ENCODE measurements around the gene PGAM5.
"Not testable (repeated sequence)": the region's sequence is repeated elsewhere in the genome, so short reads cannot be mapped to it uniquely, and the experiment has no call there.

The PGAM5 gene

DNA sequence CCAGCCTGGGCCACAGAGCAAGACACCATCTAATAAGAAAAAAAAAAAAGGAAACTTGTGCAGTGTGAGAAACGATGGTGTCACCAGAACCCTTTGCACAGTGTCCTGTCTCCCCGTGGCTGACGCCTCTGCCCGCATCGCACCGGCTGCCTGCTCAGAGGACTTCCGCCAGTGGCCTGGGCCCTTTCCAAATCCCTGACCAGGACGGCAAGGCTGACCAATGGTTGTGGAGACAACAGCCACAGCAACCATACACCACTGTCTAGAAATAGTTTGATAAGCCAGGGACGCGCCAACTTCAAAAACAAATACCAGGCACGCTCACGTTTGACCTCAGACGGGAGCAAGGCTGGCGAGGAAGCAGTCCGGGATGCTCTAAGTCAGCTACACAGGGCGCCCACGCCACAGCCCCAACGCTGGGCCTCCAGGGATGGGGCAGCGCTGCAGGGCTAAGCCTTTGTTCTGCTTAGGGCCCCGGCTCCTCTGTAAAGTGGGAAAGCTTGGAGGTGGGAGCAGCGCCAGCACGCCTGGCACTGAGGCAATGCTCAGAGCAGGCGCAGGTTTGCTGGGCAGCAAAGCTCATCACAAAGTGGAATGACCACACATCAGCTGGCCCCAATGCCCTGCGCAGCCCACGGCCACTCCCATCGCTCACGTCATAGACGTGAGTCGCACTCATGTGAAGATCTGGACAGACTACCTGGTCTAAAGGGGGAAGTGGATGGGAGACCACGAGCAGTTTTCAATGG, 12.5 kb downstream of the PGAM5 start:
- no peak for DNase-seq

DNA sequence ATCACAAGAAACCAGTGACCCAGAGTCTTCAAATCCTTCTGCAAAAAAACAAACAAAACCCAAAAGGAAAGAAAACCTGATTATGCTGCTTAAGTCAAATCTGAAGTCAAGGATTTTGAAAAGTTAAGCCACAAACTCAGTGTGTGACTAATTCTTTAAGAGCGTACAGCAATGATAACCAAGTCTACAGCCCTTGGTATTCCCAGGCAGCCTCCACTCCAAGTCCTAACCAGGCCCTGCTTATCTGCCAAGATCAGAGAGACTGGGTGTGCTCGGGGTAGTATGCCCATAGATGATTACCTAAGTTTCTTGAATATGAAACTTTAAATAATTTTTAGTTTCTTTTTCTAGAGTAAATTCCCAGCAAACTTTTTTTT, 13.1 kb downstream of the PGAM5 start:
- no peak for DNase-seq

GRCh38 chr12:132724506-132725241, 14.0 kb downstream of the PGAM5 start:
- DNase-seq = no peak

- DNase-seq = no peak
These were observed 15.7 kb downstream of the PGAM5 start for GRCh38 chr12:132726386-132726785.

DNA sequence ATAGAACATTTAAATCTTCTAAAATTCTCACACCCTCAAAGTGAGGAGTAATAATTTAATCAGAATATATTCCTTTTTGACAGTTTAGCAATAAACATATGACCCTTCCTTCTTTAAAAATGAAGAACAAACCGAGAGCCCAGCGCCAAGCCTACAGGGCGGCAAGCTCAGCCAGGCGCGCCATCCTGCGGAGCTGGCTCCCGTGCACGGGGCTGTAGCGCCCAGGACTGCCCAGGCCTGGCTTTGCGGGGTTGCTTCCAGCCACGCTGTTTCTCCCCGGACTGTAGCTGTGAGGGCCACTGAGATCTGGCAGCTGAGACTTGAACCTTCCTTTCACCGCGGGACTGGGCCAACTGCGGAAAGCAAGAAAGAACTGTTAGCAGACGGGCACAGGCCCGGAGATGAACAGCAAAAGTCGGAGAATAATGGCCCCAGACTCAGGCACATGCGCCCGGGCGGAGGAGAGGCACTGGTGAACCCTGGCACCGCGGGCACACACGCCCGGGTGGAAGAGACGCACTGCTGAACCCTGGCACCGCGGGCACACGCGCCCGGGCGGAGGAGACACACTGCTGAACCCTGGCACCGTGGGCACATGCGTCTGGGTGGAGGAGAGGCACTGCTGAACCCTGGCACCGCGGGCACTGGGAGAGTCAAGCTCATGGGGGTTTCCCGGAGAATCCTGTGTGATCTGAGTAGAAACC, 16.6 kb downstream of the PGAM5 start:
- DNase-seq = no peak

DNA sequence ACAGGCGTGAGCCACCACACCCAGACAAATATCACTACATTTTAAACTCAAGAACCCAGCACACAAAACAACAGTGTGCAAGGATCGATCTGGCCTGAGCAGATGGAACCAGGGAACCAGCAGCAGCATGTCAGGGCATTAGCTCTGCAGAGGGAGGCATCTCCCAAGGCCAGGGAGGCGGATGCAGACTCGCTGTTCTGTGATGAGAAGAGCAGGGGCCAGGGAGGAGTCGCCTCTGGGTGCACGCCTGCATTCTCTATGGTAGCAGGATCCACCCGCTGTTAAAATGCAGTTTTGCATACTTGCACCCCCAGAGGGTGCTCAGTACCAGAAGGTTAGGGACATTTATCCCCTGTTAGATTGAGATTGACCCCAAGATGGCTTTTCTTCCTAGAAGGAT, 17.9 kb downstream of the PGAM5 start:
- DNase-seq = no peak

GRCh38 chr12:132729541-132730320, 19.1 kb downstream of the PGAM5 start:
- DNase-seq = no peak

GRCh38 chr12:132730353-132730752, 19.7 kb downstream of the PGAM5 start:
- no peak for DNase-seq

- DNase-seq = no peak
These were observed 20.9 kb downstream of the PGAM5 start for GRCh38 chr12:132731574-132731973.

GRCh38 chr12:132734206-132734605, 23.6 kb downstream of the PGAM5 start:
- no peak for DNase-seq

DNA sequence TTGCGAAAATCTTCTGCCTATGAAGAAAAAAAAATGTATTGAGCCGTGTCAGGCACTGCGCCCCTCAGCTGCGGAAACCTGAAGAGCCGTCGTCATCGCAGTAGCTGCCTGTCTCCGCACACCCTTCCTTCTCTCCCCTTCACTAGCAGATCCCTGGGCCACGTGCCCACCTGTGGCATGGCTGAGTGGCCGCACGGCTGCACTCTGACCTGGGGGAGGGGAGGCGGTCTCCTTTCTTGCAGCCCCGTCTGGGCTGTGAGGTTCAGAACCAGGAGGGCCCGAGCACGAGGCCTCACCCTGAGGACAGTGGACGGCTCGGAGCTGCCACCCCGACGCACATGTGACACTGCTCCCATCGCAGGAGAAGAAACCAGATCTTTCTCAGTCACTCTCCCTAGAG, 24.9 kb downstream of the PGAM5 start:
- DNase-seq = no peak

GRCh38 chr12:132736378-132736777, 25.7 kb downstream of the PGAM5 start:
- DNase-seq = no peak

- DNase-seq = no peak
These were observed 26.3 kb downstream of the PGAM5 start for GRCh38 chr12:132736913-132737312.

GRCh38 chr12:132739600-132740312, 29.1 kb downstream of the PGAM5 start:
- no peak for DNase-seq

GRCh38 chr12:132740313-132740646, 29.6 kb downstream of the PGAM5 start:
- no peak for DNase-seq

DNA sequence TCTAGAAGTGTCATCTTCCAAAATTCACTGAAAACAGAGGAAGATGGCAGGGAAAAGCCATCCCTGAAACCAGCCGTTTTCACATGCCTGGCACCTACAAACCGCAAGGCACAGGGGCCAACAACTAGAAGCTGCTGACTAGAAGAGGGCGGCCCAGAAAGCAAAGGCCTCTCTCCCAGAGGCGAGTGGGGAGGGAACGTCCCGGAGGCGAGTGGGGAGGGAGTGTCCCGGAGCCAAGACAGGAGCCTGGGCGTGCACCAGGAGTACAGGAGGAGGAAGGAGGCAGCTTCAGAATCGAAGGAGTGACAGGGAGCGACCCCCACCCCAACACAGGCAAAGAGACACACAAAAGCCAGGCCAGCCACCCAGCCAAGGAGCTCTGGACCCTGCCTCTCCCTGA, 30.0 kb downstream of the PGAM5 start:
- DNase-seq = no peak

- DNase-seq = no peak
These were observed 31.0 kb downstream of the PGAM5 start for GRCh38 chr12:132741620-132742019.

GRCh38 chr12:132743831-132744230, 33.2 kb downstream of the PGAM5 start:
- no peak for DNase-seq

- no peak for DNase-seq
These were observed 36.0 kb downstream of the PGAM5 start for GRCh38 chr12:132746613-132747012.

DNA sequence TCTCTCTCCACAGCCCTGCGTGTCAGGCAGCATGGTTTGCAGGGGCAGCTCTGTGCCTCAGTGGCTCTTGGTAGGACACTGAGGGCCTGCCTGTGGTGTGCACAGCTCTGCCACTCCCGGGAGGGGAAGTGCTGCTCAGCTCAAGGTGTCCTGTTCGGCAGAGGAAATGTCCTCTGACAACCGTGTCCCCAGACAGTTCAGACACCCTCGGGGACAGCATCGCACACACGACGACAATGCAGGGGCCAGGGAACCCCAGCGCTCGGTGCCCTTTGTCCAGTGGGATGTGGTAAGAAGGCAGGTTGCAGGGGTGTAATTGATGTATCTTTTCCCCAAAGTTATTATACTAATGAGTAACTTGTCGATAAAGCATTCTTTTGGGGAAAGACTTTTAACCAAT, 36.8 kb downstream of the PGAM5 start:
- no peak for DNase-seq

- DNase-seq = no peak
These were observed 37.3 kb downstream of the PGAM5 start for GRCh38 chr12:132747896-132748295.

- no peak for DNase-seq
These were observed 37.7 kb downstream of the PGAM5 start for GRCh38 chr12:132748319-132748718.

DNA sequence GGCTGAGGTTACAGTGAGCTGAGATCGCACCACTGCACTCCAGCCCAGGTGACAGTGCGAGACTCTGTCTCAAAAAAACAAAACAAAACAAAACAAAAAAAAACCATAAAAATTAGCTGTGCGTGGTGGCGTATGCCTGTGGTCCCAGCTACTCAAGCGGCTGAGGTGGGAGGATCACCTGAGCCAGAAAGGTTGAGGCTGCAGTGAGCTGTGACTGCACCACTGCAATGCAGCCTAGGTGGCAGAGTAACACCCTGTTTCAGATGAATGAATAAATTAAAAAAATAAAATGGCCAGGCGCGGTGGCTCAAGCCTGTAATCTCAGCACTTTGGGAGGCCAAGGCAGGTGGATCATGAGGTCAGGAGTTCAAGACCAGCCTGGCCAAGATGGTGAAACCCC, 43.0 kb downstream of the PGAM5 start:
- DNase-seq = not testable (repeated sequence)

All from OCI-M1 (cell line).